Hepatic stellate cell (primary cell): ENCODE results near the gene FHL3.
"Not testable (repeated sequence)": the region's sequence is repeated elsewhere in the genome, so short reads cannot be mapped to it uniquely, and the experiment has no call there.

Experiments
- DNase-seq: peaks from one replicate; pipeline ENCODE4 v3.0.0; 2011; ENCODE audit warnings: low spot score

The FHL3 gene

DNA sequence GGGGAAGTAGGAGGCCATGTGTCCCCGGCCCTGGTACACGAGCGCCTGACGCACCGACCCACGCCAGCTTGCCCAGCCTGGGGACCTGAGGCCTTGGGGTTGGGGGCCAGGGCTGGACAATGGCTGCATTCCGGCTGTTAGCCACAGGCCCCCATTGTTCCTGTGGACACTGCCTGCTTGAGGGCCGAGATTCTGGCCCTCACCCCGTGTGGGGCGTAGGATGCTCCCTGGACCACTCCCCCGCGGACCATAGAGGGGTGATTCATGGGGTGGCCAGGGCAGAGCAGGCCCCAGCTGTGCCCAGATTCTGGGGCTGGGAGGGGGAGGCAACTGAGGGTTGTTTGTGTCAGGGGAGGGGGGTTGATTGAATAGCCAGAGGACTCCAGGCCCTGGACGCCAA, 29.6 kb upstream of the FHL3 start:
- DNase-seq: no peak

DNA sequence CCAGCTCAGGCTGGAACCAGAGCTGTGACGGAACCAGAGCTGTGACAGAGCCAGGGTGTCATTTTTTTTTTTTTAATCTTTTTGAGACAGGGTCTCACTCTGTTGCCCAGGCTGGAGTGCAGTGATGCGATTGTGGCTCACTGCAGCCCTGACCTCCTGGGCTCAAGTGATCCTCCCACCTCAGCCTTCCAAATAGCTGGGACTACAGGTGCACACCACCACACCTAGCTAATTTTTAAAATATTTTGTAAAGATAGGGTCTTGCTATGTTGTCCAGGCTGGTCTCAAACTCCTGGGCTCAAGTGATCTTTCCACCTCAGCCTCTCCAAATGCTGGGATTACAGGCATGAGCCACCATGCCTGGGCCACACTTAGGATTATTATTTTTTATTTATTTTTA, 27.7 kb upstream of the FHL3 start:
- not testable (repeated sequence) for DNase-seq

- DNase-seq: no peak
Observed at GRCh38 chr1:38031513-38031866, 26.2 kb upstream of the FHL3 start.

GRCh38 chr1:38030596-38031512, 25.5 kb upstream of the FHL3 start:
- no peak for DNase-seq

- DNase-seq: peak; percentile 78
Observed at GRCh38 chr1:38029685-38030511, 24.6 kb upstream of the FHL3 start.

- no peak for DNase-seq
Observed at GRCh38 chr1:38029081-38029681, 23.9 kb upstream of the FHL3 start.

DNA sequence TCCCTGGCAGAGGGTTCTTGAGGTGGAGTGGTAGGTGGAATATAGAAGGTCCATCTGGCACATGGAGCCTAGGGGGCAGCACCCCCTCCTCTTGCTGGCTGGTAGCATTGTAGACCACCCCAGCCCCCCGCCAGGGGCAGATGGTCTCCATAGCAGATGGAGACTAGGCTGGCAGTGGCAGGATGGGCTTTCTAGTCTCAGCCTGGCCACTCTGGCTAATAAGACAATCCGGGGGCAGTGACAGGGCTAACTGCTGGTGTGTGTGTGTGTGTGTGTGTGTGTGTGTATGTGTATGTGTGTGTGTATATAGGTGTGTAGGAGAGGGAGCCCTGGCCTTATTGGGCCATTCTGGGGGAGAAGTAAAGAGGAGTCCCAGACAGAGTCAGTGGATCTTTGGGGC, 23.4 kb upstream of the FHL3 start:
- DNase-seq: no peak

DNA sequence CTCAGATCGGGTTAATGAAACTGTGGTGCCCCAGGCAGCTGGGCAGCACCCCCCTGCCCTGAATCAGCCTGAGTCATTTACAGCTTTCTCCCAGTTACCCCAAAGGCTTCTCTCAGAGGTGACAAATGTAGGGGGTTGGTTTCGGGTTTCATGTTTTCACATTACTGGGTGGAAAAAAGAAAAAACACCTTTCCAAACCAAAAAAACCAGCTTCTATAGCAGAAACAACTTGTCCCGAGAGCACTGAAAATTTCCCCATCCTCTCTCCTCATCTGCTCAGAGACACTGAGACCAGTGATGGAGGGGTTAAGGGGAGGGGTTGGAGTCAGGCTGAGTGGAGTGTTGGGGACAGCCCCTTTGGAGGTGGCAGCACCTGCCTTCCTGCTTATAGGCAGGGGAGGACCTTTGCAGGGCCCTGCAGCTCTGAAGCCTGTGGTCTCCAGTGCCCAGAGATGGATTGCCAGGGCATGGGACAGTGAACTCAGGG, 22.8 kb upstream of the FHL3 start:
- DNase-seq: no peak

DNA sequence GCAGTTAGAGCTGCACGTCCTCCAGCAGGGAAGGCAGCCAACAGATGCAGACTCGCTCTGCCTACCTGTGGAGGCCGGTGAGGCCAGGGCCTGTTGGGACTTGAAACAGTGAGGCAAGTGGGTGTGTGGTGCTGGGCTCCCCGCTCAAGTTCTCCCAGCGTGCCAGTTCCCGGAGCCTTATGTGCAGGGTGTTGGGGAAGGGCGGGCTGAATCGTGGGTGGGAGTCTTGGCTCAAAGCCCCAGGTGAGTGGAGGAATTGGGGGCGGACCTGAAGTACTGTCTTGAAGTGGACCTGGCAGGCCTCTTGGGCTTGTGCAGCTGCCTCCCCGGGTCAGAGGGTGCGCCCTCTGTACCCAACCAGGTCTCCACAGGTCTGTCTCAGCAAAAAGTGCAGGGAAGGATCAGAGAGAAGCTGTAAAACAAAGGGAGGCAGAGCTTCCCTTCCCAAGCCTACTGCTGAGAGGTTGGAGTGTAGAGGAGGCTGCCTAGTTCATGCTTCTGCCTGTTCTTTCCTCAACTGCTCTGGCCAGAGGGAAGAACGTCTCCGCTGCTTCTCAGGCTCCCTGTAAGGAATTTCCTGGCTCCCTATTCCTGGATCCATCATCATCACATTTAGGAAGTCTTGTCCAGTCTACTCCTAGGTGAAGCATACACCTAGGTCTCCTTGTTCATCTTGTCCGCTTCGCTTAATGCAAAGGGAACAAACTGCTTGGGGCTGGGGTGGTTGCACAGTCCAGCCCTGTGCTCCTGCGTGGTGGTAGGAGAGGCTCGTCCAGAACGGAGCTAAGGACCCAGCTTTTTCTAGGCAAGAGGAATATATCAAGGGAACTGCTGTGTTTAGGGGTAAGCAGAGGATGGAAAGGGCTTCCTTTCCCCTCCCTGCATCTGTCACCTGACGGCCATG, 22.1 kb upstream of the FHL3 start:
- DNase-seq: no peak

DNA sequence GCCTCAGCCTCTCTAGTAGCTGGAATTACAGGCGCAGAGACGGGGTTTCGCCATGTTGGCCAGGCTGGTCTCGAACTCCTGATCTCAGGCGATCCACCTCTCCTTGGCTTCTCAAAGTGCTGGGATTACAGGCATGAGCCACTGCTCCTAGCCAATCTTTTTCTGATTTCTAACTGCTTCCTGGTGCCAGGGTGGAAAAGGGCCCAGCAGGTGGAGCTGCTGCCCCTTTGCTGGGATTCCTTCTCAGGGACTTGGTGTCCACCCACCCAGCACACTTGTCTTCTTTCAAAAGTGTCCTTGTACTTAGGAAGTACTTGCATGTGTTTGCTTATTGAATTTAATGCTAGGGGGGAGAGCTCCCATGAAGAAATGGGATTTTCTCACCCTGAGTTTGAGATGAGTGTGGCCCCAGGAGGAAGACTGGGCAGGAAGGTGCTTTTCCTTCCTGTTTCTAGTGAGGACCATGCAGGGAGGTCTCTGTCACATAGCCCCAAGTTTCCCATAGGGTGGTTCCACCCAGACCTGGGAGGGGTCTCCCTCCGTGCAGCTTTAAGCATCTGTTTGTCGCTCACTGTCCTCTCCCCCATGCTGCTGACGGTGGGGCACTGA, 21.4 kb upstream of the FHL3 start:
- DNase-seq: peak; percentile 78

DNA sequence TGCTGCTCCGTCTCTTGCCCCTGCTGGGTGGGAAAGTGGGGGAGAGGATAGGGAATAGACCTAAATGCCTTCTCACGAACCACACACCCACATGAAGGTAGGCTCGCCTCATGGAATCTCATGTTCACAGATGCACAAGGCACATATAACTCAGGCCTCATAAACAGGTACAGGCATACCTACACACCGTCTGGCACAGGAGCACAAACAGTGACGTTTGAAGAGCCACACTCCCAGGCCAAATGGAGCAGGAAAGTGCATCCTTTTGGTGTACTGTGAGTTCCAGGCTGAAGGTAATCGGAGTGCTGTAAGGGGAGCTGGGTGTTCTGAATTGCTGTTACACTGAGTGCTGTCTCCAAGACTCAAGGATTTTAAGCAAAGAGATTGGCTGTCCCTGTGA, 20.4 kb upstream of the FHL3 start:
- no peak for DNase-seq

- DNase-seq: no peak
Observed at GRCh38 chr1:38025233-38025632, 19.9 kb upstream of the FHL3 start.

DNA sequence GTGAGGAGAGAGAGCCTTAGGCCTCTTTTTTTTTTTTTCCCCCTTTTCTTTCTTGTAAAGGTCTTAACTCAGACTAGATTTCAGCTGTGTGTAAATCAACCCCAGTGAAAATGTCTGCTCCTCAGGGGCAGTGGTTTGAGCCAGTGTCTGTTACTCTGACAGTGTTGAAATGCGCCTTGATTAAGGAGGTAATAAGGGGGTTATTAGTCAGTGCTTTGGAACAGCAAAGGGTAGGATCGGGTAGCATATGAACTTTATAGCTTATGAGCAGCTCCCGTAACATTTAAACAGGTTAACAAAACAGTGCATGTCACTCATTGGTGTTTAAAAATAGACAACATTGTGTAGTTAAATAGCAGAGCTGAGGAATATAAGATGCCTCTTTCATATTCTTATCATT, 17.5 kb upstream of the FHL3 start:
- DNase-seq: no peak

DNA sequence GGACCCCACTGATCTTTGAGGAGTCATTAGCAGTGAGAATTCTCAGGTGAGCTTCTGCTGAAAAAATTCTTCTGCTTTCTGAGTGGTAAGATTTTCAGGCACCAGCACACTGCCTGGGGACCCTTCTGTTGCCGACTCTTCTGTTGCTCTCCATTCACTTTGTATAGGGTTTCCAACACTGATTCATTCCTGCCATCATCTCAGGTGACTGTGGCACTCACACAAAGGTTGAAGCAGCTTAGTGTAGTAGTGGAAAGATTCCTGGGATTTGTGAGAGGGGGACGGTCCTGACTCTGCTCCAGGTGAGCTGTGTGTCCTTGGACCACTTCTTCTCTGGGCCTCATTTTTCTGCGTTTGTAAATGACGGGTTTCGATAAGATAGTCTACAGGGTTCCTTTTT, 16.7 kb upstream of the FHL3 start:
- DNase-seq: no peak

GRCh38 chr1:38020396-38020795, 15.1 kb upstream of the FHL3 start:
- DNase-seq: no peak

GRCh38 chr1:38018864-38019343, 13.6 kb upstream of the FHL3 start:
- no peak for DNase-seq

DNA sequence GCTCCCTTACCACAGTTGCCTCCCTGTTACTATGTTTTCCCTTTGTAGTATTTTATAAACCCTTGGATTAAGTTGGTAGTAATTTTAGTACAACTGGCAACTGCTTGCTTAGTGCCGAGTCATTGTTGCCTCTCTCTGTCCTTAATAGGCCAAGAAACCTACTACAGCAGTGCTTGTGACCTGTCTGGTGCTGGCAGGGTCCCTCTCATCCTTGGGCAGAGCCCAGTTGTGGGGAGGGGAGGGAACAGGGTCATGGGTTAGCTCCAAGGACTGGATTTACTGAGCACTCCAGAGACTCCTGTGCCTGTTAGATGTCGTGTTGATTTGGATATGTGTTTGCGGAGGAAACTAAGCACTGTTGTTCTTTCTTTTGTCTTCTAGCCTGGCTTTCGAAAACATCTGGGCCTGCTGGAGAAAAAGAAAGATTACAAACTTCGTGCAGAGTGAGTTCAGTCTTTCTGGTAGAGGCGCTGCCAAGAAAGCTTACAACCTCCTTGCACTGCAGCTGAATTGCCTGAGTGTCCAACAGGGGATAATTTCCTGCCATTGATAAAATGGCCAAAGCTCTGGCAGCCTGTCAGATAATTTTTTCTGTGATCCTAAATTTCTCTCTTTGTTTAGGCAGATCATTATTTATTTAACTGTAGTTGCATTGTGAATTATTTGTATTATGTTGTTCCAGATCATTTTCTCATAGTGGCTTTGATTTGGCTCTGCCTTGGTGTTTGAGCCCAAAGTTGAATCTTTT, 10.8 kb upstream of the FHL3 start:
- DNase-seq: no peak

- no peak for DNase-seq
Observed at GRCh38 chr1:38014724-38015424, 9.6 kb upstream of the FHL3 start.

DNA sequence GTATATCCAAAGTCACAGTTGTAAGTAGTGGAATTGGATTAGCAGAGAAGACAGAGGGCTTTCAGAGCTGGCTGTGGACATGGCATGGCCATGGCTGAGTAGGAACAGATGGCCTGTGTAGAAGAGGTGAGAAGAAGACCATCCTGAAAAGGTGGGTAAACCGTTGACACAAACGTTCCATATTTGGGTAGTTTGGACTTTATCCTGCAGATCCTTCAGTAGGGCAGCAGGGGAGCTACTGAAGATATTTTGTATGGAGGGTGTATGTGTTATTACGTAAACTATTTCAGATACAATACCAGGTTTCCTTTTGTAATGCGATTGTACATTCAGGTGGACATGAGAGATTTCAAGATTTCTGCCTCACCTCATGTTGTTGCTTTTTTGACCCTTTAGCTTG, 8.9 kb upstream of the FHL3 start:
- no peak for DNase-seq

DNA sequence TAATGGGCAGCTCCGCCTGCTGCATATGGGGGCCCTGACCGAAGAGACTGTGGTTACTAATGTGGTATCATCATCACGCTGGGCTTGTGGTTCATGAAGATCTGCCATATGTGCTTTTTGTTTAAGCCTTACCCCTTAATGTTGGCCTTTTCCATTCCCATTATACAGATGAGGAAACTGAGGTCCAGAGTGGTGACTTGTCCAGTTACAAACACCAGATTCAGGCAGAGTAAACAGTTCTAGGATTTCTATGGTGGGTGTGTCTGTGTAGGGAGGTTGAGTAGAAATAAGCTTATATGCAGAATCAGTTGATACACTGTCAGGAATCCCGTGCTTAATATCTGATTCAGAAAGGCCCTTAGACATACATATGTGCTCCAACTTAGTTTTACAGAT, 7.9 kb upstream of the FHL3 start:
- DNase-seq: no peak
